Measurements from ENCODE around the gene PGP. TPM values are rescaled to one million over a fixed set of nuclear protein-coding genes. Genes with fewer than 3 reads are reported as not detected.
"Not testable (repeated sequence)": the region's sequence is repeated elsewhere in the genome, so short reads cannot be mapped to it uniquely, and the experiment has no call there.

PGP gene
- polyA plus RNA-seq, 4 donors = 7.3 to 19.3 (median 13.3) TPM

DNA sequence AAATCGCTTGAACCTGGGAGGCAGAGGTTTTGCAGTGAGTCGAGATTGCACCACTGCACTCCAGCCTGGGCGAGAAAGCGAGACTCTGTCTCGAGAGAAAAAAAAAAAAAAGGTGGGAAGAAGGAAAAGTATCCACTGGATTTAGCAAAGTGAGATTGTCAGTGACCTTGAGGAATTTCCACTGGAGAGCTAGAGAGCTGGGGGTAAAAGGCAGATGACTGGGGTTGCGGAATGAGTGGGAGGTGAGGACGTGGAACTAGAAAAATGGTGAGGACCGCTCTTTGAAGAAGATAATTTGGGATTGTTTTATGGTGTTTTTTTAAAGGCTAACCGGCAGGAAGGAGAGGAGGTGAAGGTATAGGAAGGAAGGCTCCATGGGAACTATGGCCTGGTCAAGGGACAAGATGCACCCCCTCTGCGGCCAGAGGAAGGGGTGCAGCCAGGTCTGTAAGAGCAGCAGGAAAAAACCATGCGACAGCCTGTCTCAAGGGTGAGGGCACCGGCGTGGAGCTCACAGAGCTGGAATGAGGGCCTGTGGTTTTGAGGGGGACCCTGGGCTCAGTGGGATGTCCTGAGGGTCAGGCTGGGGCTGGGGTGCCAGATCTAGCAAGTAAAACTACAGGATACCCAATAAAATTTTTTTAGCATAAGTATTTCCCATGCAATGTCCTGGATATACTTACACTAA, 10.1 kb downstream of the PGP start:
- DNase-seq (ENCODE audit: low read depth in 4 of 4, low spot score in 3 of 4) = no peak

DNA sequence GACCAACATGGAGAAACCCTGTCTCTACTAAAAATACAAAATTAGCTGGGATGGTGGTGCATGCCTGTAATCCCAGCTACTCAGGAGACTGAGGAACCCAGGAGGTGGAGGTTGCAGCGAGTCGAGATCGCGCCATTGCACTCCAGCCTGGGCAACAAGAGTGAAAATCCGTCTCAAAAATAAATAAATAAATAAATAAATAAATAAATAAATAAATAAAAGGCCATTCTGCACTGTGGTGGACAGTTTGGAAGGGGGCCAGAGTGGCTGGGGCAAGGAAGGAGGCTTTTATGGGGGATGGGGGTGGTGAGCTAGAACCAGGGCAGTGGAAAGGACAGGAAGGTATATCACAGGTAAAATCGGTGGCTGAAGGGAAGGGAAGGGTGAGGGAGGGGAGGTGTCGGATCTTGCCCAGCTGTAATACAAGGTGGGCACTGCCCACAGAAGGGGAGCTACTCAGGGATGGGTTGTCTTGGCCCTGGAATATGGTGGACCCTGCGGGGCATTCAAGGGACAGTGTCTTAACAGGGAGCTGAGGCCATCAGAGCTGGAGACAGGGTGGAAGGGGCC, 11.4 kb downstream of the PGP start:
- not testable (repeated sequence) for DNase-seq (ENCODE audit: low read depth in 4 of 4, low spot score in 3 of 4)

DNA sequence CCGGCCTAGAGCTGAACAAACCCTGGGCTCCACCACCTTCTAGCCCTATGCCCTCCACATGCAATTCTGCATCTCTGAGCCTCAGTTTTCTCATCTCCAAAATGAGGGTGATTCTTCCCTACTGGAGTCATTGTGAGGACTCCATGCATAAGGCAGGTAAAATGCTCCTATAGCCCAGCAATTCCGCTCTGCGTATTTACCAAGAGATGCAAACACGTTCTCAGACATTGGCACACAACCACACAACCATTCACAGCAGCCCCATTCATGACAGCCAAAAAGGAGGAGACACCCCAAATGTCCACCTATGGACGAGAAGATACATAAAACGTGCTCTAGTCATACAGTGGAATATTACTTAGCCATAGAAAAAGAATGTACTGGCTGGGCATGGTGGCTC, 14.3 kb downstream of the PGP start:
- DNase-seq (ENCODE audit: low read depth in 4 of 4, low spot score in 3 of 4) = no peak

DNA sequence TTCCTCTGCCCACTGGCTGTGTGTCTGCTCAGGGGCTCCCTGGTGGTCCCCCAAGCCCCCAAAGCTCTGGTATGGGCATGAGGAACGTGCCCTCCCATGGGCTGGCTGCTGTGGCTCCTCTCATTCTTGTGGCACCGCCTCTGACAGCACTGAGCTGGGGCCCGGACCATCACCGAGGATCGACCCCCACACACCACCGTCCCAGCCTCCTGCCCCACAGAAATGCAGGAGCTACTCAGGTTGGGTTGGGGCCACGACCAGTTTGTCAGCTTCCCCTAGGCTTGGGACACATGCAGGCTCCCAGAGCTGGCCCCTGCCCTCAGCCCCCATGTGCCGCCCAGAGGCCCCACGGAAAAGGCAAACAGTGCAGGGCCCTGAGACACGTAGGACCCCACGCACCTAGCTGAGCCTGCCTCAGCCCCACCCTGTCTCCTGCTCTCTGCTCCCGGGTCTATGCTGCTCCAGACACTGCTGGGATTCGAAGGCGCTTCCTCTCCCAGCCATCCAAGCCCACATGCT, 15.0 kb downstream of the PGP start:
- no peak for DNase-seq (ENCODE audit: low read depth in 4 of 4, low spot score in 3 of 4)

DNA sequence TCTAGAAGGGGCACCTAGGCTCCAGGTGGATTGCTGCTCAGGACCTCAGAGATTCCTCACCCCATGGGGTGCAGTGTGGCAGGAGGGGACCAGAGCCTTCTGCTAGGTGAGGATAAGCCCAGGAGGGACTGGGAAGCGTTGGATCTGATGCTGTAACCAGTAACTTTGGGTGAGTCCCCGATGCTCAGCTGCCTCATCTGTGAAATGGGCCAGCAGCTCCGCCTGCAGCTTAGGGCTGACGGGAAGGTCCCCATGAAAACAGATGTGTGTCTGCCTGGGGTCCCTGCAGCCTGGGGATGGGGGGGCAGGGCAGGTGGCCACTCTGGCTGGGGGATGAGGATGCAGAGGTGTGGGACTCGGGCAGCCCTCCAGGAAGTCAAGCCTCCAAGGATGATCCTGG, 15.5 kb downstream of the PGP start:
- no peak for DNase-seq (ENCODE audit: low read depth in 4 of 4, low spot score in 3 of 4)

DNA sequence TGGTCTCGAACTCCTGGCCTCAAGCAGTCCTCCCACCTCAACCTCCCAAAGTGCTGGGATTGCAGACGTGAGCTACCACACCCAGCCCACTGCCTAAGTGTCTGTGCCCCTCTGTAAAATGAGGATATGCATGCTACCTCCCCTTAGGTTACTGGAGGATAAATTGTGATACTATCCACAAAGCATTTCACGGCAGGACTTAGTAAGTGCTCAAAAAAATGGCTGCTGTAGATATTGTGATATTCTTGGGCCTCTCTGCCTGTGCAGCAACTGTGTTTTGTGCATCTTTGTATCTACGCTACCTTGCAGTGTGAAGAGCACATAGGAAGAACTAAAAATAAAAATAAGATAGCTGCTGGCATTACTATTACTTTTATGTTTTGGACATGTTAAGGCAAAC, 16.4 kb downstream of the PGP start:
- no peak for DNase-seq (ENCODE audit: low read depth in 4 of 4, low spot score in 3 of 4)

DNA sequence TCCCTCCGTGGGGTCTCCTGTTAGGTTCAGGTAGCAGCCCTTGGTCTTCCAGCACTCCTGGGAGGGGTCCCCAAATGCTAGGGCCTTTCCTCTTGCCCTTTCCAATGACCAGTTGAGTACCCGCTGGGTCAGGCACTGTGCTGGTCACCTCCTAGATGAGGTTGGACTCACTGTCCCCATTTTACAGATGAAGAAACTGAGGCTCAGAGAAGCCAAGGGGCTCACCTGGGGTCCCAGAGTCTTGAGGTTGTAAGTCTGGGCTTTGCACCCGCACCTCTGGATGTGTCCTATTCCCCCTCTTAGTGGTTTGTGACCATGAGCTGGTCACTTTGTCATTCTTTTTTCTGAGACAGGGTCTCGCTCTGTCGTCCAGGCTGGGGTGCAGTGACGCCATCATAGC, 16.9 kb downstream of the PGP start:
- no peak for DNase-seq (ENCODE audit: low read depth in 4 of 4, low spot score in 3 of 4)

DNA sequence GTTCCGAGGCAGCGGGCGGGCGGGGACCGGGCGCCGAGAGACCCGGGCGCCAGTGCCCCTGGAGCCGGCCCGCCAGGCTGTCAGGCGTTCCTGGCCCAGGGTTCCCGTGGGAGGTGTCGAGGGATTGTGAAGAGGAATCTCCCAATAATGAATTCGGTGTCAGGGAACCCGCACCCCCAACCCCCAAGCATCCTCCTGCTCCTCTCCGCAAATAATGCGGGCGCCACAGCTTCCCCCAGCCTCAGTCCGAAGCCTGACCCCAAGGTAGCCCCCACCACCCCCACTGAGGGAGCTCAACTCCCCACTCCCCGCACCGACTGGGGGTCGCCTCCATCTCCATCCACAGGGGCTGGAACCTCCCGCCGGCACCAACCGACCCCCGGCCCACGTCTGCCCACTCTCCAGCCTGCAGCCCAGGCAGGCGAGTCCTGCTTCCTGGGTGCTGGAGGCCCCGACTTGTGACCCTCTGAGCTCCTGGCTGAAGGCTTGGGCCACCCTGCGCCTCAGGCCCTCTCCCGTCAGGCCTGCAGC, 17.6 kb downstream of the PGP start:
- no peak for DNase-seq (ENCODE audit: low read depth in 4 of 4, low spot score in 3 of 4)

DNA sequence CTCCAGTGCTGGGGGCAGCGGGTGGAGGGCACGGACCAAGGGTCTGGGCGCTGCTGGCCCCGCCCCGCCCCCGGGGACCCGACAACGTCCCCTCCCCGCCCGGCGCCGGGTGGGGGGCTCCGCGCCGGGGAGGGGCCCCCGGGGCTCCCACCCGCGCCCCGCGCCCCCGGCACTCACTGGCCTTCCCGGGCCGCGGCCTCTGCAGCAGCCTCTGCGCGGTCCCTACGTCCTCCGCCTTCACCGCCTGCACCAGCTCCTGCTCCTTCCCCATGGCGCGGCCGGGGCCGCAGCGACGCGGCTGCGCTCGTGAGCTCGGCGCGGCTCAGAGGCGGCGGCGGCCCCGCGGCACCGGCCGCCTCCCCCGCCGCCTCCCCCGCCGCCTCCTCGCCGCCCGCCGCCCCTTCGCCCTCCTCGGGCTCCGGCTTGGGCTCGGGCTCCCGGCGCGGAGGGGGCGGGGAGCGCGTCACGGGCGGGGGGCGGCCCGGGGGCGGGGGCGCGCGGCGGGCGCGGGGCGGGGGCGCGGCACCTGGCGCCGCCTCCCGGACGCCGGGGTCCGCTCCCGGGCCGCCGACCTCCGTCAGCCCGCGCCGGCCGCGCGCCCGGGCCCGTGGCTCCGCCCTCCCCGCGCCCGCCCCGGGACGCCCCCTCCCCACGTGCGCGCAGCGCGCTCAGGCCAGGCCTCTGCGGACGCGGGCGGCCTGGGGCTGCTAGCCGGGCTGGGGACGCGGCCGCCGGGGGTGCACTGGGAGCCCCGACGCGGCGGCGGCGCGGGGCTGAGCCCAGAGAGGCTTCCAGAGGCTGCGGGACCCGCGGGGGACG, 18.3 kb downstream of the PGP start, which contains the start of gene CASKIN1:
TSS of gene CASKIN1 (minus strand) at position 444 of the 819 bp plus-strand sequence. CDS start at position 271, 173 bp downstream.
- DNase-seq (ENCODE audit: low read depth in 4 of 4, low spot score in 3 of 4) = no peak

DNA sequence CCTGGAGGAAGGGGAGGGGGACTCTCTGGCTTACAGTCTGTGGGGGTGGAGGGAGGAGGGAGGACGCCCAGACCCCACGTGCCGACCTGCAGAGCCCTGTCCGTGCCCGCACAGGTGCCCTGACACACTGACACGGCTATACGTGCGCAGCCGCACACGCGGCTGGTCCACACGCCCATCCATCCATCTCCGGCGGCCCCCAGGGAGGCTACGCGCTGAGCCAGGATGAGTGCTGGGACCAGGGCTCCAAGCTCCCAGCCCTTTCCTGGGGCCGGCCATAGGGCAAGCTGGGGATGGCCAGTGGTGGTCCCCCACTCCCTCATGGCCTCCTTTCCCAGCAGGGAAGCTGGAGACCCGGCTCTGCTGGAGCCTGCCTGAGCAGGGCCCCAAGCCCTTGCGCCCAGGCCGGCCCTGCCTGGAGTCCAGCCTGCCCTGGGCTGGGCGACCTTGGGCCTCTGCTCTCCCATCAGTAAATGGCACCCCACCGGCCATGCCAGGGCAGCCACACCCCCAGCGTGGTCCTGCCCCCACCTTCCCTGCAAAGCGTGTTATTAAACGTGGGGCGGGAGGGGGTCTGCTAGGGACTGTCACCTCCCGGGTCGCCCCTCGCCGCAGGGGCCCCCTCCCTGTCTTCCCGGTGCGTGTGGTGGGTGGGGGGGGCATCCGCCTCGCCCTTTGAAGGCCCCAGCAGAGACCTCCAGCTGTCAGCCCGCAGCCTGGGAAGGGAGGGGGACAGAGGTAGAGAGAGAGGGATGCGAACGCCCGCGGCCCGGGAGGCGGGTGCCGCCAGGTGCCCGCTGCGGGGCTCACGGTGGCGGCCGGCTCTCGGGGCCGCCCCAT, 19.1 kb downstream of the PGP start:
- DNase-seq (ENCODE audit: low read depth in 4 of 4, low spot score in 3 of 4) = no peak

DNA sequence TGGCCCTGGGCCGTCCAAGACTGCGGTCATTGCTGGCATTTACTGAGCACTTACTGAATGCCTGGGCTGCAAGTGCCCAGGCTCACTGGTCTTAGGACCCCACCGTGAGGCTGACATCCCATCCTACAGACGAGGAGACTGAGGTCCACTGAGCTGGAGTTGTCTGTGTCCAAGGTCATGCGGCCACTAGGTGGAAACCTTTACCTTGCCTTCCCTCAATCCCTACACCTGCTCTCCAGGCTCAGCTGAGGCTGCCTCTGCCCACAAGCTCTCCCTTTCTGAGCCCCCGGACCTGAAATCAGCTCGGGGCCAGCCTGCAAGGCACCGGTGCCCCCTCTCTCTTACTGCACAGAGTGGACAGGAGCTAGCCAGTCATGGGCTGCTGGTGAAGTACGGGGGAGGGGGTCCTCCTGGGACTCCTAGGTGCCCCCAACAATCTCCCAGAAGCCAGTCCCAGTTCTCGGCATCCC, 19.8 kb downstream of the PGP start:
- DNase-seq (ENCODE audit: low read depth in 4 of 4, low spot score in 3 of 4) = no peak

DNA sequence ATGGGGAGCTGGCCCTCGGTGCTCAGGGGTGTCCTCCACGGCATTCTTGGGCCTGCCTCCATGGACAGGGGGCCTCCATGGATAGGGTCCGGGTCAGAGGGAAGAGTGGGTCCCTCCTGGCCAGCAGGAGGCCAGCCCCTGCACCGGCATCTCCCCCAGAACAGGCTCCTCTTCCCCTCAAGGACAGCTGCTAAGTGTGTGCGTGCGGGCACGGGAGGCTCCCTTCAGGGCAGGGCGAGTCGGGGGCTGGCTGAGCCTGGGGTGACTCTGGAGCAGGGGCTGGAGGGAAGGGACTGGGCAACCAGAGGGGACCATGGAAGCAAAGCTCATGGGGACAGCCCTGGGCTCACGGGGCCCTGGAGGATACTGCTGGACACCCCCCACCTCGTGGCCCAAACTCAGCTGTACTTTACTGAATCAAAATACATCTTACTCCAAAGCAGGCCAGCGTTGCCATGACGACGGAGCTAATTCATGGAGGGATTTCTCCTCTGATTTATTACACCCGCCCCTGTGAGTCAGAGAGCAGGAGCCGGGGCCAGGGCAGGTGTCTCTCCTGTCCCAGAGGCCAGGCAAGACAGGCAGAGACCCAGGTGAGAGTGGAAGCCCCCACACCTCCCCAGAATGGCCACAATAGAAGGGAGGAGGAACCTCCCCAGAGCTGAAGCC, 20.3 kb downstream of the PGP start:
- no peak for DNase-seq (ENCODE audit: low read depth in 4 of 4, low spot score in 3 of 4)

DNA sequence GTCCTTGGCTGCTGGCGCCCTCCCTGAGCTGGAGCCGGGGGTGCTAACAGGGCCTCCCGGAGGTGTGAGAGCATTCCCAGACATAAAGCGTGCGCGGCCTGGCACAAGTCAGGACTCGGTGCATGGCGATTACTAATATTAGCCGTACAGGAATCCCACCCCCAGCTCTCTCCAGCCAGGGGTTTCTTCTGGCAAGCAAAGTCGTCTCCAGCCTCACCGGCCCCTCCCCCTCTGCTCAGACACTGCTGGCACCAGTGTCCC, 23.3 kb downstream of the PGP start:
- no peak for DNase-seq (ENCODE audit: low read depth in 4 of 4, low spot score in 3 of 4)

DNA sequence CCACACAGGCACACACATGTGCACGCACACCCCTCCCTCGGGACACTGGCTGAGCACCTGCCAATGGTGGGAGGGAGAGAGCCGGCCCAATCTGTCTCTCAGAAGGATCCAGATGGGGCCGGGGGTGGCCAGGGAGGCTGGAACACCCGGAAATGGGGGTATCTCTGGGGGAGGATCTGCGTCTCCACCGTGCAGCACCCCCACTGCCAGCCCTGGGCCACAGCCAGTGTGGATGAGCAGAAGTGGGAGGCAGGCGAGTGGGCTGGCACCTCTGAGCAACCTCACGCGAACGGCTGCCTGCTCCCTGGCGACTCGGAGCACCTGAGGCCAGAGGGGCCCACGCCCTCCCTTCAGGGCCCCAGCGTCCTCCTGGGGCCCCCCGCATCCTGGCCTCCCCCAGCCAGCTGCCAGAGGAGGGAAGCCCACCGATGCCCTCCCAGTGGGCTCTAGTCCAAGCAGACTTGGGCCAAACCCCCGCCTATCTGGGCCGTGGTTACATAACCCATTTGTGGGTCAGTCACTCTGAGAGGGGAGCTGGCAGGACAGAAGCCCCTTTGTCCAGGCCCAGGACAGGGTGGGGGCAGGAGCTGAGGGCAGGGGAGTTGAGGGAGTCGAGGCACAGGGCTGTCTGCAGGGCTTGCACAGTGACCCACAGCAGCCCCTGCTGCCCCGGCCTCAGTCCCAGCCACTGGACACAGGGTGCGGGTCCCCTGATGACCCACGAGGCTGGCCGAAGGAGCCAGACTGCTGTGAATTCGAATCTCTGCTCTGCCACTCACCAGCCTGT, 23.8 kb downstream of the PGP start:
- no peak for DNase-seq (ENCODE audit: low read depth in 4 of 4, low spot score in 3 of 4)

DNA sequence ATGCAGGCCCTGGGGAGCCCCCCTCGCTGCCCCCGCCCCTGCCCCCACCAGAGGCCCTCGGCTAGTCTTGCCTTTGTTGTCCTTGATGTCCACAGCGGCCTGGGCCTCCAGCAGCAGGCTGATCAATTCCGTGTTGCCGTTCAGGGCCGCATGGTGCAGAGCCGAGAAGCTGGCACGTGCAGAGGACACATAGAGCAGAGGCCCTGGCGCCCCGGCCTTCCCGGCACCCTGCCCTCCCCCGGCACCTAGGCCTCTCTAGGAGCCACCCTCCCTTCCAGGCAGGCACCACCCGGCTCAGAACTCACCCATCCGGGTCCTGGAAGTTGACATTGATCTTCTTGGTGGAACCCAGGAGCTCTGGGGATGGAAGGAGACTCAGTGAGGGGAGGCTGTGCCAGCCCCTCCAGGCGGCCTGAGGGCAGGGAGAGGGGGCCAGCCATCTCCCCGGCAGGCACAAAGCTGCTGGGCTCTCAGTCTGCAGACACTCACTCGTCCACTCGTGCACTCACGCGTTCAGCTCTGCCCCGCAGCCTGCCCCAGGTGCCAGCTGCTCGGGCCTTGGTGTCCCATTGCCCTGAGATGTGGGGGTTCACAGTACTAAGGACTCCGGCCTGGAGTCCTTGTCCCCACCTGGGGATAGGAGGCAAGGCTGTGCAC, 24.5 kb downstream of the PGP start:
- DNase-seq (ENCODE audit: low read depth in 4 of 4, low spot score in 3 of 4) = no peak

DNA sequence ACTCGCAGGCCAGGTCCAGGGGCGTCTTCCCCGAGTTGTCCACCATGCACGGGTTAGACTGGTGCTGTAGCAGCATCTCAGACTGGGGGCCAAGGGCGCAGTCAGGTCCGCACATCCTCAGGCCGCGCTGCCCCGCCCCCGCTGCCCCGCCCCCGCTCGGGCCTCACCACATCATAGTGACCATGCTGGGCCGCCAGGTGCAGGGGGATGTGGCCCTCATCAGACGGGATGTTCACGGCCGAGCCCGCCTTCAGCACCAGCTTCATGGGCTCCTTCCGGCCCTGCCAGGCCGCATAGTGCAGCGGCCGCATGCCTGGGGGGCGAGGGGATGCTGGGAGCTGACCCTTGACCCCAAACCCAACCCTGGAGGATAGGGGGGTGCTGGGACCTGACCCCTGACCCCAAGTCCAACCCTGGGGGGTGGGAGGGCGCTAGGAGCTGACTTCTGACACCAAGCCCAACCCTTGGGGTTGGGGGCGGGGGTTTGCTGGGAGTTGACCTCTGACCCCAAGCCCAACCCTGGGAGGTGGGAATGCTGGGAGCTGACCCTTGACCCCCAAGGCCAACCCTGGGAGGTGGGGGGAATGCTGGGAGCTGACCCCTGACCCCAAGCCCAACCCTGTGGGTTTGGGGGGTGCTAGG, 25.3 kb downstream of the PGP start:
- no peak for DNase-seq (ENCODE audit: low read depth in 4 of 4, low spot score in 3 of 4)

DNA sequence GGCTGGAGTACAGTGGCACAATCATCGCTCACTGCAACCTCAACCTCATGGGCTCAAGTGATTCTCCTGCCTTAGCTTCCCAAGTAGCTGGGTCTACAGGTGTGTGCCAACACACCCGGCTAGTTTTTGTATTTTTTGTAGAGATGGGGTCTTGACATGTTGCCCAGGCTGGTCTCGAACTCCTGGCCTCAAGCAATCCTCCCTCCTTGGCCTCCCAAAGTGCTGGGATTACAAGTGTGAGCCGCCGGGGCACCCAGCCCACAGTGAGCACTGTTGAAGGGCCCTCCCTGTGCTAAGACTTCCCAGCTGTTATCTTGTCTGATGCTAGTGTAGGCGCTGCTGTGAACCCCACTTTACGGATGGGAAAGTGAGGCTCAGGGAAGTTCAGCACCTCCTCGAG, 26.2 kb downstream of the PGP start:
- no peak for DNase-seq (ENCODE audit: low read depth in 4 of 4, low spot score in 3 of 4)

DNA sequence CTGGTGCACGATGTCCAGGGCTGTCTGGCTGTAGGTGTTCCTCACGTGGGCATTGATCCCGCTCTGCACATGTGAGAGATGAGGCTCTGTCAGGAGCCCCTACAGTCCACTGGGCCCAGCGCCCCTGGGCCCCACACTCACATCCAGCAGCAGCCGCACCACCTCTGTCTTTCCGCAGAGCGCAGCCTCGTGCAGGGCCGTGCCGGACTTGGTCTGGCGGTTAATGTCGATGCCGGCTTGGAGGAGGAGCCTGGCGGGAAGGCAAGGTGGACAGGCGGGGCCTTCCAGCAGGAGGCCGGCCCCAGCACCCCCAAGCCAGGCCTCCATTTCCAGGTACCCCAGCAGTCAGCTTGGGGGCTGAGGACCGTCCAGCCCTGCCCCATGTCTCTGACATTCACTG, 27.4 kb downstream of the PGP start:
- DNase-seq (ENCODE audit: low read depth in 4 of 4, low spot score in 3 of 4) = no peak
